HUES64 (cell line): ENCODE data around the gene STK10.

Experiments used
- H3K27ac ChIP-seq: 2 replicates; pipeline ENCODE4 v1.7.0; 2013; ENCODE audit warnings: low read depth, low read length, inconsistent platforms
- H3K27me3 ChIP-seq: 2 replicates; pipeline ENCODE4 v1.6.1; 2013; ENCODE audit warnings: mild to moderate bottlenecking, low read length; ENCODE audit not compliant: insufficient read depth
- H3K36me3 ChIP-seq: 2 replicates; pipeline ENCODE4 v1.6.1; 2013; ENCODE audit warnings: mild to moderate bottlenecking, low read length; ENCODE audit not compliant: insufficient read depth
- H3K4me1 ChIP-seq: 2 replicates; pipeline ENCODE4 v1.6.1; 2013; ENCODE audit warnings: mild to moderate bottlenecking, low read length, moderate library complexity; ENCODE audit not compliant: insufficient read depth
- H3K4me3 ChIP-seq: 2 replicates; pipeline ENCODE4 v1.5.1; 2013; ENCODE audit warnings: mild to moderate bottlenecking, low read length, moderate library complexity
- H3K9ac ChIP-seq: 2 replicates; pipeline ENCODE4 v1.6.1; 2013; ENCODE audit warnings: mild to moderate bottlenecking, low read depth, low read length
- H3K9me3 ChIP-seq: 2 replicates; pipeline ENCODE4 v1.6.1; 2013; ENCODE audit warnings: low read depth, low read length; ENCODE audit not compliant: insufficient read depth
- WGBS: fragments of 150-250, 120-280 bp; methylation state at CpG from one replicate; pipeline ENCODE4 v1.1.7; 2013; ENCODE audit warnings: missing lambda C conversion rate; 5-methylcytosine and 5-hydroxymethylcytosine counted together

Gene STK10

GRCh38 chr5:172004824-172005237 lies 183.2 kb downstream of the STK10 start:
- H3K36me3 ChIP-seq: no peaks in the 10 kb centered on the region
- H3K4me1 ChIP-seq: peaks cover 70% of the 10 kb centered on the region
- 63% methylated on average over 3 of the region's 3 CpGs for WGBS
- peak overlapping the region; percentile 89; the same call in 1 of the 2 replicates for H3K9ac ChIP-seq
- no peaks in the 10 kb centered on the region for H3K9me3 ChIP-seq
- peak overlapping the region; percentile 84 for H3K4me3 ChIP-seq
- H3K27ac ChIP-seq: no peak overlapping the region
- H3K27me3 ChIP-seq: no peaks in the 10 kb centered on the region

GRCh38 chr5:172003746-172004145 lies 184.3 kb downstream of the STK10 start:
- Histone ChIP-seq H3K27me3 (no peaks in the 10 kb centered on the region), H3K4me1 (peaks cover 71% of the 10 kb centered on the region), H3K27ac (no peak overlapping the region), H3K9me3 (no peaks in the 10 kb centered on the region), H3K9ac (no peak overlapping the region), H3K4me3 (no peak overlapping the region), H3K36me3 (no peaks in the 10 kb centered on the region)
- WGBS: 100% methylated on average over 1 of the region's 1 CpG

- peaks cover 73% of the 10 kb centered on the region for H3K4me1 ChIP-seq
- H3K27ac ChIP-seq: no peak overlapping the region
- H3K36me3 ChIP-seq: no peaks in the 10 kb centered on the region
- H3K9ac ChIP-seq: no peak overlapping the region
- 89% methylated on average over 6 of the region's 6 CpGs for WGBS
- no peaks in the 10 kb centered on the region for H3K27me3 ChIP-seq
- H3K9me3 ChIP-seq: no peaks in the 10 kb centered on the region
- H3K4me3 ChIP-seq: 0 out of 2 replicates have a peak overlapping the region, but pooled peaks have one; percentile 4
These were observed 185.0 kb downstream of the STK10 start for GRCh38 chr5:172002840-172003512.

- Histone ChIP-seq H3K27ac (no peak overlapping the region), H3K4me3 (no peak overlapping the region), H3K36me3 (no peaks in the 10 kb centered on the region), H3K4me1 (peaks cover 74% of the 10 kb centered on the region), H3K9ac (no peak overlapping the region), H3K9me3 (no peaks in the 10 kb centered on the region), H3K27me3 (no peaks in the 10 kb centered on the region)
- WGBS: 100% methylated on average over 1 of the region's 2 CpGs
These were observed 185.7 kb downstream of the STK10 start for GRCh38 chr5:172002310-172002709.

- no peaks in the 10 kb centered on the region for H3K9me3 ChIP-seq
- 0 out of 2 replicates have a peak overlapping the region, but pooled peaks have one; percentile 41 for H3K27ac ChIP-seq
- no peak overlapping the region for H3K4me3 ChIP-seq
- no peaks in the 10 kb centered on the region for H3K27me3 ChIP-seq
- peaks cover 10% of the 10 kb centered on the region for H3K36me3 ChIP-seq
- 68% methylated on average over 5 of the region's 5 CpGs for WGBS
- no peak overlapping the region for H3K9ac ChIP-seq
- H3K4me1 ChIP-seq: peaks cover 91% of the 10 kb centered on the region
These were observed 188.1 kb downstream of the STK10 start for GRCh38 chr5:171999877-172000276.

GRCh38 chr5:171999100-171999499 lies 188.9 kb downstream of the STK10 start:
- Histone ChIP-seq H3K4me1 (peaks cover 85% of the 10 kb centered on the region), H3K27ac (no peak overlapping the region)
- whole genome bisulfite sequencing: 92% methylated on average over 2 of the region's 2 CpGs

GRCh38 chr5:171997011-171997410 lies 191.0 kb downstream of the STK10 start:
- peaks cover 71% of the 10 kb centered on the region for H3K4me1 ChIP-seq
- no peak overlapping the region for H3K9ac ChIP-seq
- no peaks in the 10 kb centered on the region for H3K27me3 ChIP-seq
- 85% methylated on average over 3 of the region's 3 CpGs for WGBS
- no peak overlapping the region for H3K4me3 ChIP-seq
- no peaks in the 10 kb centered on the region for H3K9me3 ChIP-seq
- H3K27ac ChIP-seq: no peak overlapping the region; the same call in 1 of the 2 replicates
- H3K36me3 ChIP-seq: peaks cover 28% of the 10 kb centered on the region

More at GRCh38 chr5:171999100-171999499, 188.9 kb downstream of the STK10 start:
- Histone ChIP-seq H3K9ac (no peak overlapping the region), H3K9me3 (no peaks in the 10 kb centered on the region), H3K4me3 (no peak overlapping the region), H3K27me3 (no peaks in the 10 kb centered on the region), H3K36me3 (peaks cover 14% of the 10 kb centered on the region)

- 75% methylated on average over 2 of the region's 2 CpGs for WGBS
These were observed 195.2 kb downstream of the STK10 start for GRCh38 chr5:171992813-171993212.

GRCh38 chr5:171992305-171992704 lies 195.7 kb downstream of the STK10 start:
- Histone ChIP-seq H3K9me3 (no peaks in the 10 kb centered on the region), H3K9ac (no peak overlapping the region), H3K4me1 (peaks cover 28% of the 10 kb centered on the region), H3K27me3 (no peaks in the 10 kb centered on the region), H3K36me3 (peaks cover 37% of the 10 kb centered on the region), H3K27ac (no peak overlapping the region), H3K4me3 (no peak overlapping the region)
- 97% methylated on average over 3 of the region's 3 CpGs for WGBS

More at GRCh38 chr5:171992813-171993212, 195.2 kb downstream of the STK10 start:
- H3K9ac ChIP-seq: no peak overlapping the region
- no peak overlapping the region for H3K27ac ChIP-seq
- H3K36me3 ChIP-seq: peaks cover 37% of the 10 kb centered on the region
- no peaks in the 10 kb centered on the region for H3K27me3 ChIP-seq
- peaks cover 30% of the 10 kb centered on the region for H3K4me1 ChIP-seq
- H3K9me3 ChIP-seq: no peaks in the 10 kb centered on the region
- H3K4me3 ChIP-seq: no peak overlapping the region
